Keratinocyte (primary cell): ENCODE measurements around the gene LRRC8D.

Experiments used
- EZH2 ChIP-seq: IDR thresholded peaks from one replicate; pipeline ENCODE4 v1.6.1; 2012; ENCODE audit warnings: inconsistent platforms, mild to moderate bottlenecking, low read length, moderate library complexity
- TF ChIP-seq, protein P1 (sequence below), 3 experiments: IDR thresholded peaks in 1 of 3; conservative IDR thresholded peaks in 1 of 3; optimal IDR thresholded peaks in 1 of 3; 2 replicates in 2 of 3; 3 replicates in 1 of 3; pipeline versions ENCODE3 to v1.5.1; 2011; ENCODE audit warnings: low read length in 3 of 3, mild to moderate bottlenecking in 3 of 3, moderate library complexity in 2 of 3, control low read depth in 1 of 3, inconsistent platforms in 1 of 3; ENCODE audit not compliant: insufficient read depth in 2 of 3; ENCODE audit errors: extremely low read depth in 1 of 3

DNA sequence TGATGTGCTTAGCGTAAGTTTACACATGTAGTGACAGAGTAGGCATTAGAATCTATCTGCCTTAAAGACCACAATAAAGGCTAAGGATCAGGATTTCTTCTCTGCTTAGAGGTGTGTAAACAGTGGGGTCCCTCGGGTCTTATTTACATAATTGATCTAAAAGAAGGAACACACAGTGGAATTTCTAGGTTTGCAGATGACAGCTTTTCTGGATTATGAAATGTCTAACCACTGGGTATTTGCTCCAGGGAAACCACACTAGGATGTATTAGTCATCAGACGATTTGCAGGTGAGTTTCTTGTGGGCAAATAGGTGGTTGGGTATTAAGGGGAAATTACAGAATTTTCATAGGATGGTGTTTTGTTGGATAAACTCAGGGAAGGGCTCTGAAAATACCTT, 5.8 kb downstream of the LRRC8D start:
- no peak for TF ChIP-seq EZH2
- TF ChIP-seq, protein P1, sequence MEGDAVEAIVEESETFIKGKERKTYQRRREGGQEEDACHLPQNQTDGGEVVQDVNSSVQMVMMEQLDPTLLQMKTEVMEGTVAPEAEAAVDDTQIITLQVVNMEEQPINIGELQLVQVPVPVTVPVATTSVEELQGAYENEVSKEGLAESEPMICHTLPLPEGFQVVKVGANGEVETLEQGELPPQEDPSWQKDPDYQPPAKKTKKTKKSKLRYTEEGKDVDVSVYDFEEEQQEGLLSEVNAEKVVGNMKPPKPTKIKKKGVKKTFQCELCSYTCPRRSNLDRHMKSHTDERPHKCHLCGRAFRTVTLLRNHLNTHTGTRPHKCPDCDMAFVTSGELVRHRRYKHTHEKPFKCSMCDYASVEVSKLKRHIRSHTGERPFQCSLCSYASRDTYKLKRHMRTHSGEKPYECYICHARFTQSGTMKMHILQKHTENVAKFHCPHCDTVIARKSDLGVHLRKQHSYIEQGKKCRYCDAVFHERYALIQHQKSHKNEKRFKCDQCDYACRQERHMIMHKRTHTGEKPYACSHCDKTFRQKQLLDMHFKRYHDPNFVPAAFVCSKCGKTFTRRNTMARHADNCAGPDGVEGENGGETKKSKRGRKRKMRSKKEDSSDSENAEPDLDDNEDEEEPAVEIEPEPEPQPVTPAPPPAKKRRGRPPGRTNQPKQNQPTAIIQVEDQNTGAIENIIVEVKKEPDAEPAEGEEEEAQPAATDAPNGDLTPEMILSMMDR (optimal IDR thresholded peaks at IDR 0.05 in 1 of 3, IDR thresholded peaks at IDR 0.05 in 1 of 3, conservative IDR thresholded peaks at IDR 0.05 in 1 of 3; ENCODE audit: extremely low read depth in 1 of 3, insufficient read depth in 2 of 3, low read length in 3 of 3) = no peak
